GM12878 (cell line): ENCODE results near the gene EEF2. TPM values are rescaled to one million over a fixed set of nuclear protein-coding genes. Genes with fewer than 3 reads are reported as not detected.
A peak's percentile ranks its signal among the peaks of the same experiment; 100 is the strongest.

Experiments
- ATAC-seq: fragments of 200-7000 bp; cut with Tn5 transposase; 3 replicates; pipeline ENCODE4 v1.9.1; 2020; ENCODE audit warnings: mild to moderate bottlenecking, moderate library complexity
- BruUV-seq: library from RNA; stranded (reverse); fragments of 400-500 nt; replicated peaks from 2 replicates; lab custom pipeline; 2021; lab: Mats Ljungman, UMichigan
- CTCF ChIA-PET: fragments of 300-600 bp; sonication (Branson Sonifier 250); formaldehyde crosslinking; extraction: SDS; loops from one replicate; lab custom pipeline; 2021; ENCODE audit warnings: inconsistent platforms; lab: Yijun Ruan, JAX
- POLR2A ChIA-PET: fragments of 350-600 bp; formaldehyde crosslinking; extraction: SDS; loops from one replicate; lab custom pipeline; 2021; ENCODE audit warnings: inconsistent platforms; lab: Charles Lee
- RAD21 ChIA-PET: fragments of 300-600 bp; sonication (Branson Sonifier 250); formaldehyde crosslinking; loops from one replicate; lab custom pipeline; 2023; ENCODE audit warnings: antibody characterized with exemption; ENCODE audit not compliant: unreplicated experiment; lab: Charles Lee
- SMC1A ChIA-PET: fragments of 300-600 bp; sonication (Branson Sonifier 250); formaldehyde crosslinking; loops from one replicate; lab custom pipeline; 2023; ENCODE audit not compliant: unreplicated experiment, uncharacterized antibody; lab: Charles Lee
- DNase-seq: peaks from one replicate; pipeline ENCODE4 v3.0.0-alpha.2; 2011; ENCODE audit warnings: low read depth, low spot score
- FAIRE-seq: peaks from 3 replicates; lab custom pipeline; 2011; peaks lifted over from hg19 to GRCh38; lab: Jason Lieb, UNC
- H2AFZ ChIP-seq: 2 replicates; pipeline ENCODE4 v1.6.0; 2011; ENCODE audit warnings: low read depth, low read length, control low read depth; ENCODE audit not compliant: control insufficient read depth
- H3K27ac ChIP-seq: 2 replicates; pipeline ENCODE4 v1.5.1; 2011; ENCODE audit warnings: control low read depth; ENCODE audit not compliant: control insufficient read depth, insufficient read depth
- H3K27me3 ChIP-seq, 2 experiments: replicated peaks in 1 of 2; 2 replicates each; pipeline versions ENCODE4 v1.6.0 to v1.6.1; 2011; ENCODE audit warnings: low read length in 1 of 2; ENCODE audit not compliant: control insufficient read depth in 2 of 2, insufficient read depth in 2 of 2
- H3K36me3 ChIP-seq, 2 experiments: 2 replicates each; pipeline ENCODE4 v1.5.1; 2011; ENCODE audit warnings: low read length in 1 of 2; ENCODE audit not compliant: control insufficient read depth in 2 of 2, insufficient read depth in 2 of 2
- H3K4me1 ChIP-seq: 2 replicates; pipeline ENCODE4 v1.6.1; 2011; ENCODE audit warnings: mild to moderate bottlenecking, low read length, moderate library complexity, mixed read lengths; ENCODE audit not compliant: control insufficient read depth, insufficient read depth
- H3K4me2 ChIP-seq: 2 replicates; pipeline ENCODE4 v1.6.0; 2011; ENCODE audit warnings: control low read depth; ENCODE audit not compliant: control insufficient read depth, insufficient read depth
- H3K4me3 ChIP-seq: fragments of 200-600 bp; sonication (generic); 2 replicates; pipeline ENCODE4 v1.5.1; 2016
- H3K79me2 ChIP-seq: 2 replicates; pipeline ENCODE4 v1.6.0; 2011; ENCODE audit warnings: low read length; ENCODE audit not compliant: control insufficient read depth, insufficient read depth
- H3K9ac ChIP-seq: 2 replicates; pipeline ENCODE4 v1.8.0; 2011; ENCODE audit warnings: low read length, control low read depth, mixed read lengths; ENCODE audit not compliant: control insufficient read depth, insufficient read depth
- H3K9me3 ChIP-seq: replicated peaks from 3 replicates; pipeline ENCODE4 v1.5.1; 2011; ENCODE audit warnings: mild to moderate bottlenecking, low read length; ENCODE audit not compliant: control insufficient read depth, insufficient read depth
- H4K20me1 ChIP-seq: 2 replicates; pipeline ENCODE4 v1.6.0; 2011; ENCODE audit not compliant: control insufficient read depth, insufficient read depth
- ATF2 ChIP-seq: IDR thresholded peaks from 2 replicates; pipeline ENCODE4 v1.6.1; 2012; ENCODE audit warnings: low read length, inconsistent platforms
- BACH1 ChIP-seq: fragments of 450-650 bp; IDR thresholded peaks from 2 replicates; pipeline ENCODE4 v1.6.1; 2017; ENCODE audit warnings: mild to moderate bottlenecking, borderline replicate concordance
- BMI1 ChIP-seq: fragments of 450-650 bp; IDR thresholded peaks from 2 replicates; pipeline ENCODE4 v1.6.1; 2016; ENCODE audit warnings: mild to moderate bottlenecking, moderate library complexity, borderline replicate concordance
- E4F1 ChIP-seq: fragments of 450-650 bp; IDR thresholded peaks from 2 replicates; pipeline ENCODE4 v1.6.1; 2018; ENCODE audit warnings: borderline replicate concordance, mild to moderate bottlenecking; ENCODE audit not compliant: partially characterized antibody
- MTA3 ChIP-seq: IDR thresholded peaks from 2 replicates; pipeline ENCODE4 v1.6.1; 2012; ENCODE audit warnings: low read length, inconsistent platforms, borderline replicate concordance
- POLR2A ChIP-seq: IDR thresholded peaks from 2 replicates; pipeline ENCODE4 v1.6.1; 2011; ENCODE audit warnings: low read depth, mild to moderate bottlenecking, low read length
- POLR2AphosphoS2 ChIP-seq: IDR thresholded peaks from 2 replicates; pipeline ENCODE4 v1.6.1; 2011; ENCODE audit warnings: low read depth, mild to moderate bottlenecking, low read length, improper control_type of control experiment, moderate library complexity
- POLR2AphosphoS5 ChIP-seq: IDR thresholded peaks from 2 replicates; pipeline ENCODE4 v1.6.1; 2011; ENCODE audit warnings: mild to moderate bottlenecking, low read length, inconsistent platforms
- POU2F2 ChIP-seq: IDR thresholded peaks from 3 replicates; pipeline ENCODE4 v1.6.1; 2011; ENCODE audit warnings: low read depth, mild to moderate bottlenecking, low read length, borderline replicate concordance
- SMAD5 ChIP-seq: IDR thresholded peaks from 2 replicates; pipeline ENCODE4 v1.6.1; 2016; ENCODE audit warnings: antibody characterized with exemption, low read depth
- ZBED1 ChIP-seq: IDR thresholded peaks from 2 replicates; pipeline ENCODE4 v1.6.1; 2016; ENCODE audit warnings: borderline replicate concordance
- ZBTB33 ChIP-seq: fragments of 450-650 bp; IDR thresholded peaks from 2 replicates; pipeline ENCODE4 v1.6.1; 2017; ENCODE audit warnings: mild to moderate bottlenecking
- WGBS: methylation state at CpG from one replicate; pipeline ENCODE4 v1.1.6; 2016; ENCODE audit warnings: low lambda C conversion rate; ENCODE audit not compliant: insufficient replicate concordance, insufficient coverage; ENCODE audit errors: missing lambda C conversion rate; 5-methylcytosine and 5-hydroxymethylcytosine counted together
- in situ Hi-C: fragments of 300-500 bp; cut with MboI; formaldehyde crosslinking; loops from 9 replicates; pipeline ENCODE4 v1.14.3; 2018; ENCODE audit warnings: mixed read lengths
- intact Hi-C: fragments of 100-400 bp; cut with micrococcal nuclease; formaldehyde crosslinking; loops from one replicate; pipeline ENCODE4 v1.14.2; 2022; ENCODE audit not compliant: unreplicated experiment
- polyA plus RNA-seq, 11 experiments: library from polyadenylated mRNA; depleted of rRNA in 4 of 11; unstranded in 6 of 11; stranded (reverse) in 5 of 11; fragments of >200 nt; fragmentation: Nextera tagmentation in 4 of 11; fragmentation: Illumina TruSeq in 1 of 11; extraction: Ambion mirVana in 4 of 11; extraction: Trizol in 1 of 11; gene quantifications; 1 replicate in 1 of 11; 2 replicates in 10 of 11; pipeline versions ENCODE4 v1.2.1 to v1.2.3, GENCODE V29; 2011 to 2016; ENCODE audit warnings: inconsistent platforms in 2 of 11, missing spikeins in 2 of 11, low read depth in 1 of 11
- total RNA-seq, 4 experiments: library from RNA; depleted of rRNA in 3 of 4; stranded (reverse); fragments of >200 nt in 3 of 4; fragmentation: Illumina TruSeq in 1 of 4; extraction: Trizol in 1 of 4; gene quantifications; 2 replicates each; pipeline versions ENCODE4 v1.2.1 to v1.2.3, GENCODE V29; 2013 to 2021

The EEF2 gene
- total and polyA plus RNA-seq, 10 of the 15 experiments (the other 5 are each of a cell fraction or from before 2014, with no cell fraction given): 280 to 3,491 (median 1,305) TPM

- Histone ChIP-seq H3K9ac (no peak overlapping the region), H3K79me2 (peaks cover 33% of the 10 kb centered on the region), H4K20me1 (peaks cover 25% of the 10 kb centered on the region), H3K36me3 (peaks cover 22 to 46% of the 10 kb centered on the region in 2 experiments), H2AFZ (no peak overlapping the region), H3K27me3 (no peaks in the 10 kb centered on the region), H3K4me3 (no peak overlapping the region), H3K27ac (no peak overlapping the region), H3K9me3 (no peaks in the 10 kb centered on the region), H3K4me2 (no peak overlapping the region), H3K4me1 (peaks cover 7% of the 10 kb centered on the region)
- WGBS: 89% methylated on average over 14 of the region's 14 CpGs
- SMC1A ChIA-PET: no interaction called here
- DNase-seq (no peak), ATAC-seq (no peak), FAIRE-seq (no peak)
- intact Hi-C loops: no loop called here
- TF ChIP-seq ZBTB33 (no peak), ATF2 (peak; percentile 52; the same call in 1 of the 2 replicates), ZBED1 (peak; percentile 18; the same call in 1 of the 2 replicates), POLR2A (peak; percentile 72), E4F1 (no peak), POU2F2 (peak; percentile 13; the same call in 1 of the 3 replicates), BMI1 (no peak), POLR2AphosphoS5 (peak; percentile 88), SMAD5 (0 out of 2 replicates have a peak, but pooled peaks have one; percentile 9), POLR2AphosphoS2 (0 out of 2 replicates have a peak, but pooled peaks have one; percentile 33), MTA3 (peak; percentile 40; the same call in 1 of the 2 replicates), BACH1 (0 out of 2 replicates have a peak, but pooled peaks have one; percentile 45)
- POLR2A ChIA-PET: interaction anchor here (0.6 kb wide), 1 partner anchor 19 kb away, joined by 3 read pairs; no protein-coding TSS in a partner anchor
- RAD21 ChIA-PET: no interaction called here
- in situ Hi-C loops: no loop called here
- CTCF ChIA-PET: interaction anchor here (0.7 kb wide), 1 partner anchor 15 kb away, joined by 5 read pairs; no protein-coding TSS in a partner anchor
- no TSS peak for BruUV-seq
Observed at GRCh38 chr19:3975637-3976087, 9.6 kb downstream of the EEF2 start.
